OCI-LY7 (cell line): ENCODE measurements around the gene PBX2. TPM values are rescaled to one million over a fixed set of nuclear protein-coding genes. Genes with fewer than 3 reads are reported as not detected.

Experiments
- BruUV-seq: library from RNA; stranded (reverse); fragments of 400-500 nt; replicated peaks from 2 replicates; lab custom pipeline; 2021; lab: Mats Ljungman, UMichigan
- CTCF ChIA-PET: fragments of 300-600 bp; sonication (Branson Sonifier 250); formaldehyde crosslinking; loops from one replicate; lab custom pipeline; 2022; ENCODE audit warnings: antibody characterized with exemption; ENCODE audit not compliant: unreplicated experiment; lab: Charles Lee
- POLR2A ChIA-PET: fragments of 300-600 bp; sonication (Branson Sonifier 250); formaldehyde crosslinking; loops from one replicate; lab custom pipeline; 2022; ENCODE audit warnings: antibody characterized with exemption; lab: Charles Lee
- DNase-seq: peaks from one replicate; pipeline ENCODE4 v3.0.0-alpha.2; 2015; ENCODE audit warnings: low spot score
- H2AFZ ChIP-seq: fragments of 200-600 bp; sonication (generic), shearing (Covaris generic); 2 replicates; pipeline ENCODE4 v1.6.1; 2014; ENCODE audit warnings: mild to moderate bottlenecking, antibody characterized with exemption, low read length, moderate library complexity
- H3K27ac ChIP-seq: fragments of 200-600 bp; sonication (generic); 2 replicates; pipeline ENCODE4 v1.5.1; 2014; ENCODE audit warnings: mixed run types, low read depth, mild to moderate bottlenecking, moderate library complexity, low read length, inconsistent platforms; ENCODE audit not compliant: poor library complexity, severe bottlenecking
- H3K36me3 ChIP-seq: fragments of 200-600 bp; sonication (generic); 2 replicates; pipeline ENCODE4 v1.6.1; 2014; ENCODE audit warnings: mild to moderate bottlenecking, antibody characterized with exemption, low read length, moderate library complexity, mixed read lengths; ENCODE audit not compliant: insufficient read depth
- H3K4me1 ChIP-seq: fragments of 200-600 bp; sonication (generic); 2 replicates; pipeline ENCODE4 v1.5.1; 2014; ENCODE audit warnings: mild to moderate bottlenecking, low read length; ENCODE audit not compliant: insufficient read depth, poor library complexity, severe bottlenecking
- H3K4me2 ChIP-seq: fragments of 200-600 bp; sonication (generic); 2 replicates; pipeline ENCODE4 v1.6.1; 2014; ENCODE audit warnings: mild to moderate bottlenecking, low read length
- H3K4me3 ChIP-seq: fragments of 200-600 bp; sonication (generic); 2 replicates; pipeline ENCODE4 v1.5.1; 2014; ENCODE audit warnings: mild to moderate bottlenecking, low read depth, low read length; ENCODE audit not compliant: poor library complexity, severe bottlenecking
- H3K79me2 ChIP-seq: fragments of 200-600 bp; sonication (generic); 2 replicates; pipeline ENCODE4 v1.6.1; 2016; ENCODE audit warnings: low read depth, mild to moderate bottlenecking, low read length, moderate library complexity, mixed read lengths; ENCODE audit not compliant: insufficient read depth
- H3K9me2 ChIP-seq: fragments of 200-600 bp; sonication (generic); 2 replicates; pipeline ENCODE4 v1.6.1; 2016; ENCODE audit warnings: mild to moderate bottlenecking, low read length, mixed read lengths; ENCODE audit not compliant: insufficient read depth
- H3K9me3 ChIP-seq: fragments of 200-600 bp; sonication (generic); 2 replicates; pipeline ENCODE4 v1.6.1; 2014; ENCODE audit warnings: mild to moderate bottlenecking, mixed run types, low read length, mixed read lengths
- H4K20me1 ChIP-seq: fragments of 200-600 bp; sonication (generic); 2 replicates; pipeline ENCODE4 v1.6.1; 2014; ENCODE audit warnings: mild to moderate bottlenecking, antibody characterized with exemption, low read length, moderate library complexity, mixed read lengths; ENCODE audit not compliant: insufficient read depth
- CTCF ChIP-seq: fragments of 200-600 bp; sonication (generic); conservative IDR thresholded peaks from 2 replicates; pipeline ENCODE4 v1.5.1; 2014; ENCODE audit warnings: mild to moderate bottlenecking, antibody characterized with exemption, low read length, moderate library complexity, mixed read lengths
- EZH2phosphoT487 ChIP-seq: fragments of 200-600 bp; sonication (generic); IDR thresholded peaks from 2 replicates; pipeline ENCODE4 v1.6.1; 2018; ENCODE audit warnings: low read depth, borderline replicate concordance, mild to moderate bottlenecking, mixed run types, antibody characterized with exemption, low read length, moderate library complexity, mixed read lengths
- intact Hi-C: fragments of 100-400 bp; cut with micrococcal nuclease; formaldehyde crosslinking; loops from one replicate; pipeline ENCODE4 v1.10.0; 2022; ENCODE audit not compliant: unreplicated experiment
- total RNA-seq, 2 experiments: library from RNA; depleted of rRNA in 1 of 2; stranded (reverse); fragments of >200 nt in 1 of 2; shearing (Covaris generic) in 1 of 2; gene quantifications; 2 replicates each; pipeline ENCODE4 v1.2.3, GENCODE V29; 2014 to 2022

The PBX2 gene
- total RNA-seq, 2 experiments from 2014 or later: 23.1 to 80.5 TPM

GRCh38 chr6:32175322-32175710 is 14.7 kb downstream of the PBX2 start:
- TF ChIP-seq EZH2phosphoT487 (no peak), CTCF (no peak)
- POLR2A ChIA-PET: no interaction called here
- peak overlapping the region; percentile 96 for H3K4me2 ChIP-seq
- H3K36me3 ChIP-seq: peaks cover under 1% of the 10 kb centered on the region; the same call in 1 of the 2 replicates
- H3K79me2 ChIP-seq: peaks cover 14% of the 10 kb centered on the region; the same call in 1 of the 2 replicates
- no peaks in the 10 kb centered on the region for H4K20me1 ChIP-seq
- no peak overlapping the region for H3K27ac ChIP-seq
- H3K9me2 ChIP-seq: no peaks in the 10 kb centered on the region
- intact Hi-C loops: no loop called here
- no TSS peak for BruUV-seq
- DNase-seq: no peak
- no peak overlapping the region; the same call in 1 of the 2 replicates for H2AFZ ChIP-seq
- peak overlapping the region; percentile 87 for H3K4me3 ChIP-seq
- no peaks in the 10 kb centered on the region for H3K9me3 ChIP-seq
- CTCF ChIA-PET: no interaction called here
- peaks cover 44% of the 10 kb centered on the region for H3K4me1 ChIP-seq

- POLR2A ChIA-PET: no interaction called here
- Histone ChIP-seq H3K9me2 (no peaks in the 10 kb centered on the region), H3K79me2 (peaks cover 14% of the 10 kb centered on the region; the same call in 1 of the 2 replicates), H2AFZ (no peak overlapping the region), H3K9me3 (no peaks in the 10 kb centered on the region), H3K4me2 (peak overlapping the region; percentile 96), H3K4me1 (peaks cover 37% of the 10 kb centered on the region), H3K27ac (no peak overlapping the region), H4K20me1 (no peaks in the 10 kb centered on the region), H3K4me3 (no peak overlapping the region), H3K36me3 (peaks cover 10% of the 10 kb centered on the region)
- CTCF ChIA-PET: no interaction called here
- intact Hi-C loops: no loop called here
- DNase-seq: no peak
- BruUV-seq: no TSS peak
- no peak for TF ChIP-seq CTCF
Measured at GRCh38 chr6:32174416-32174815, 15.6 kb downstream of the PBX2 start.

GRCh38 chr6:32173051-32173727 is 16.8 kb downstream of the PBX2 start:
- Histone ChIP-seq H3K4me2 (peak overlapping the region; percentile 96), H3K36me3 (peaks cover 22% of the 10 kb centered on the region), H3K27ac (no peak overlapping the region), H2AFZ (no peak overlapping the region), H3K9me3 (no peaks in the 10 kb centered on the region), H4K20me1 (no peaks in the 10 kb centered on the region), H3K4me1 (peaks cover 36% of the 10 kb centered on the region), H3K4me3 (no peak overlapping the region), H3K9me2 (no peaks in the 10 kb centered on the region), H3K79me2 (peaks cover 14% of the 10 kb centered on the region; the same call in 1 of the 2 replicates)
- TF ChIP-seq CTCF (no peak), EZH2phosphoT487 (no peak)
- no TSS peak for BruUV-seq
- DNase-seq: no peak
- ChIA-PET POLR2A (no interaction called here), CTCF (no interaction called here)
- intact Hi-C loops: no loop called here
